HG03060 (cell line): ENCODE data around the gene TLR1.

ENCODE experiments used
- ATAC-seq: cut with Tn5 transposase; IDR thresholded peaks from one replicate; pipeline ENCODE4 v1.9.1; 2021; ENCODE audit warnings: low read depth, moderate number of reproducible peaks; ENCODE audit not compliant: unreplicated experiment

Gene TLR1, protein sequence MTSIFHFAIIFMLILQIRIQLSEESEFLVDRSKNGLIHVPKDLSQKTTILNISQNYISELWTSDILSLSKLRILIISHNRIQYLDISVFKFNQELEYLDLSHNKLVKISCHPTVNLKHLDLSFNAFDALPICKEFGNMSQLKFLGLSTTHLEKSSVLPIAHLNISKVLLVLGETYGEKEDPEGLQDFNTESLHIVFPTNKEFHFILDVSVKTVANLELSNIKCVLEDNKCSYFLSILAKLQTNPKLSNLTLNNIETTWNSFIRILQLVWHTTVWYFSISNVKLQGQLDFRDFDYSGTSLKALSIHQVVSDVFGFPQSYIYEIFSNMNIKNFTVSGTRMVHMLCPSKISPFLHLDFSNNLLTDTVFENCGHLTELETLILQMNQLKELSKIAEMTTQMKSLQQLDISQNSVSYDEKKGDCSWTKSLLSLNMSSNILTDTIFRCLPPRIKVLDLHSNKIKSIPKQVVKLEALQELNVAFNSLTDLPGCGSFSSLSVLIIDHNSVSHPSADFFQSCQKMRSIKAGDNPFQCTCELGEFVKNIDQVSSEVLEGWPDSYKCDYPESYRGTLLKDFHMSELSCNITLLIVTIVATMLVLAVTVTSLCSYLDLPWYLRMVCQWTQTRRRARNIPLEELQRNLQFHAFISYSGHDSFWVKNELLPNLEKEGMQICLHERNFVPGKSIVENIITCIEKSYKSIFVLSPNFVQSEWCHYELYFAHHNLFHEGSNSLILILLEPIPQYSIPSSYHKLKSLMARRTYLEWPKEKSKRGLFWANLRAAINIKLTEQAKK

DNA sequence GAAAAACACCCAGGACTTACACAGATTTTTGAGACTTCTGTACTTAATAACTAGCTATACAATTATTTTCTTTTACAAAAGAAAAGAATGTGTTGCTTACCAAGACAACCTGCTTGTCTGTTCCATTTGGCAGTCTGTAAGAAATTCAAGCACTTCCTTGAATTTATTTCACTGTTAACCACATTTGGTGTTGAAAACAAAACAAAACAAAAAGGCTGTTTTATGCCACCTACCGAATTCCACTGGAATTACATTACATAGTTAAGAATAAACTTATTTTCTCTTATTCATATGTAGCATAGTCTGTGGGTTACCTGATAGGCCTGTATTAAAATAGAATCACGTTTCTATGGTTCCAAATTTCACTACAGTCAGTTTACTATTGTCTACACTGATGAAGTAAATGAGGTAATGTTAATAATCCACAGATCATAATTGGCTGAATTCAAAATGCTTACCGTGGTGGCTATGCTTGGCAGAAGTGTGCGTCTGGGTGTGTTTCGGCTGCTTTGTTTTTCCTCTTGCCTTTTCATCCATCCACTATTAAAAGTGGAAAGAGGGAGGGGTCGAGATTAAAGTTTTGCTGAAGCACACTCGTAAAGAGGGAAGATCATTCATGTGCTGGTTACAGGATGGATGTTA is at the start of gene TLR1:
Gene TLR1, minus strand, starts transcription at position 138 of the 642 bp plus-strand sequence. CDS start 5,960 bp downstream, outside the sequence.
- ATAC-seq, result peak; percentile 24

DNA sequence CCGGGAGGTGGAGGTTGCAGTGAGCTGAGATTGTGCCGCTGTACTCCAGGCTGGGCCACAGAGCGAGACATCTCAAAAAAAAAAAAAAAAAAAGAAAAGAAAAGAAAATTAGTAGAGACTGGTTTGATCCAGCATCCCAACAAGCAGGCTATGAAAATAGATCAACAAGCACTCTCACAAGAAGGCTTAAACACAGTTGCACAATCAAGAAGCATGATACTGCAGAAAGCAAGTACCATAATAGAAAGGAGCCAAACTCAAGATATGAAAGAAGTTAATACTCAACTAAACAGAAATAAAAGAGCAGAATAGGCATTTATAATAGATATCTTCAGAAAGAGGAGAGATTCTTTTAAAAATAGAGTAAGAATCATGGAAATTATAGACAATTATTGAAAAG is 41.4 kb upstream of the TLR1 start:
- no peak for ATAC-seq

DNA sequence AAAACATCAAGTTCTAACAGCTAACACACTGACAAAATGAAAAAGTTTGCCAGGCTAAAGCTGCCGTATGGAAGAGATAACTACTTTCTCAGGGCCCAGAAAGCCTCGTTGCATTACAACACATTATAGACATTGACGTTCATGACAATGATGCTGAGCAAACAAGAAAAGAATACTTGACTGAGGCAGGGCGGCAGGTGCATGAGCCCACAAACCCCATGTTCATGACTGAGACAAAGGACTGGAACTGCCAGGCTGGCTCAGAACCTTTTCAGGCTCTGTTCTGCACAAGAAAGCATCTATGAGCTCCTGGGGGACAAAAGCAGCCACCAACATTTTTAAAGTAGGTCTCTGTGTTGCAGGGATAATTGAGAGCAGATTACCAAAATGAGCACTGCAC is 38.4 kb upstream of the TLR1 start:
- no peak for ATAC-seq

DNA sequence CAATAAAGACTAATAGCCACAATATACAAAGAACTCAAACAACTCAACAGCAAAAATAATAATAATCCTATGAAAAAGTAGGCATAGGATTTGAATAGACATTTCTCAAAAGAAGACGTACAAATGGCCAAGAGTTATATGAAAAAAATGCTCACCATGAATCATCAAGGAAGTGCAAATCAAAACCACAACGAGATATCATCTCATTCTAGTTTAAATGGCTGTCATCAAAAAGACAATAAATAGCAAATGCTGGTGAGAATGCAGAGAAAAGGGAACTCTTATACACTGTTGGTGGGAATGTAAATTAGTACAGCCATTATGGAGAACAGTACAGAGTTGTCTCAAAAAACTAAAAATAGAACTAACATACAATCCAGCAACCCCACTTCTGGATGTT is 33.3 kb upstream of the TLR1 start:
- no peak for ATAC-seq

DNA sequence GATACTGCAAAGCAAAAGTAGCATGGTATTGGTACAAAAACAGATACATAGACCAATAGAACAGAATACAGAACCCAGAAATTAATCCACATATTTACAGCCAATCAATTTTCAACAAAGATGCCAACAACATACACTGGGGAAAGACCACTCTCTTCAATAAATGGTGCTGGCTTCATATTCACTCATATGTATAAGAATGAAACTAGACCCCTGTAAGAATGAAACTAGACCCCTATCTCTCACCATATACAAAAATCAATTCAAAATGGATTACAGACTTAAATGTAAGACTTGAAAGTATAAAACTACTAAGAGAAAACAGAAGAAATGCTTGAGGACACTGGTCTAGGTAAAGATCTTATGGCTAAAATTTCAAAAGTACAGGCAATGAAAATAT is 32.7 kb upstream of the TLR1 start:
- ATAC-seq, result no peak

DNA sequence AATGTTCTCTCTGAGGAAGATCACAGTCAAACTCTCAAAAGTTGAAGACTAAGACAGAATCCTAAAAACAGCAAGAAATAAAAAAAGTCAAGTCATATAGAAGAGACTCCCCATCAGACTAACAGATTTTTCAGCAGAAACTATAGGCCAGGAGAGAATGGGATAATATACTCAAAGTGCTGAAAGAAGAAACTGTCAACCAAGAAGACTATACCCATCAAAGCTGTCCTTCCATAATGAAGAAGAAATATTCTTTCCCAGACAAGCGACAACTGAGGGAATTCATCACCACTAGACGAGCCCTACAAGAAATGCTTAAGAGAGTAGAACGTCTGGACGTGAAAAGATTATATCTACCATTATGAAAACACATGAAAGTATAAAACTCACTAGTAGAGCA is 30.0 kb upstream of the TLR1 start:
- no peak for ATAC-seq

DNA sequence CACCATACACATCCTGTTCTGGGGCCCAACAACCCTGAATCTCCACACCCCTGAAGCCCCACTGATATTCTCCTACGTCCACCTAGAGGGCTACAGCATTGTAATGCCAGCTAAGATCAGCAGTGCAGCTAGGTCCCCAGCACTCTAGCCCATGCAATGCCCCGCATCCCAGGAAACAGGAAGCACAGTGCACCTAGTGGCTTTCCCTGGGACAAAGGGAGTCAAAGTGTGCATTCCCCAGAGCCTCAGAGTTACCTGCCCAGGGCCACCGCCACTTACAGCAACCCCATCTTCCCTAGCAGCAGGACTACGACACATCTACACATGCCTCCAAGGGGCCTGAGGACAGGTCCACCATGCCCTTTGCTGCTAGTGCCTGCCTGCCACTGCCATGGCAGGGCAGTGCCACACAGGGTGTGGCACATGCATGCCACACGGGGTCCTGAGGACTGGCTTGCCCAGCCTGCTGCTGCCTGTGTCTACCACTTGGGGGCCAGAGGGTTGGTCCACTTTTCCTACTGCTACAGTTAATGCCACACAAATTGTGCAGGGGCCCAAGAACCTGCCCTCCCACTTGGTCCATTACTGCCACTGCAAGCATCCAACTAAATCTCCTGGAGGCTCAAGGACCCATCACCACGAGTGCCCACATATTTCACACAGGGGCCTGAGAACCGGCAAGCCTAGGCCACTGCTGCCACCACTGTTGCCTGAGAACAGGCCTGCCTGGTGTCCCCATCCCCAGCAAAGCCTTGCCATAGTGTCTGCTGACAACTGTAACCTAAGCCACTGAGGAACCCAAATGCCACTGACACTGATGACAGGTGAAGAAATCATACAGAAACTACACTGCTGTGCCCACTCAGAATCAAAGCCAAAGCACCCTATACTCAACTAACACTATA is 28.3 kb upstream of the TLR1 start:
- no peak for ATAC-seq

DNA sequence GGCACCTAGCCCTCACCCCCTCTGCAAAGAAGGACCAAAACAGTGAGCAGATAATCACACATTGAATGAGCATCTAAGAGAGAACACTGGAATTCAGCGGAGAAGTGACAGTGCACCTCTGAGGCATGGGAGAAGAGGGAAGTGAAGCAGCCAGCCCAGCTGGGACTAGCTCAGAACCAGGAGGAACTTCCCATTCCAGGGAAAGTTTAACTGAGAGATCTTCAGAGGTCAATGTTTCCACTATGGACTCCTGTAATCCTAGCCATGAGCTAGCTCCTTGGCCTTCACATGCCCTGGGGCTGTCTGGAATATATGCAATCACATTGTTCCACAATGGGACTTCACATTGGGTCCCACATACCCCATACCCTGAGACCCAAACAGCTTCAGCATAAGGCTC is 27.6 kb upstream of the TLR1 start:
- ATAC-seq, result no peak

DNA sequence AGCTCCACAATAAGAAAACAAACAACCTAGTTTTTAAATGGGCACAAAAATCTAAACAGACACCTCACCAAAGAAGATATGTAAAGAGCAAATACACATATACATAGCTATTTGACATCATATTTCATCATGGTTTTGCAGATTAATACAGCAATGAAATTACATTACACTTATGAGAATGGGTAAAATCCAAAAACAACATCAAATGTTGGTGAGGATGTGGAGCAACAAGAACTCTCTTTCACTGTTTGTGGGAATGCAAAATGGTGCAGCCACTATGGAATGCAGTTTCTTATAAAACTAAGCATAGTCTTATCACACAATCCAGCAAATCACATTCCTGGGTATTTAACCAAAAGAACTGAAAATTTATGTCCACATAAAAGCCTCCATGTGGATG is 27.1 kb upstream of the TLR1 start:
- ATAC-seq, result no peak

DNA sequence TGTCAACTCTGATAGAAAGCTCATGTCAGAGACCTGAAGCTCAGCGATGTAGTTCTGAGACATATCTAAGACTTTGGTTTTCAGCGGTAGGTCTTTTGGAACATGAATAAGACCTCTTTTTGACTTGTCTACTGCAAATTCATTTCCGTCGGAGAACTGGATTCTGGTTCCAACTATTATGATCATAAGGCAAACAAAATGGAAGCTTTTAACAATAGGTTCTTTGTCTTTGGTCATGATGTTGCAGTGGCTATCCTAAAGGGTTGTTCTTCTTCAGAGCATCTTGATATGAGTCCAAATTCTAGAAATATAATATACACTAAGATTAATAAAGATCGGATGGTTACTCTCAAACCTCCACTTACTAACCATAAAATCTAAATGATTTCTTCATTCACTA is 24.6 kb upstream of the TLR1 start:
- ATAC-seq, result no peak

DNA sequence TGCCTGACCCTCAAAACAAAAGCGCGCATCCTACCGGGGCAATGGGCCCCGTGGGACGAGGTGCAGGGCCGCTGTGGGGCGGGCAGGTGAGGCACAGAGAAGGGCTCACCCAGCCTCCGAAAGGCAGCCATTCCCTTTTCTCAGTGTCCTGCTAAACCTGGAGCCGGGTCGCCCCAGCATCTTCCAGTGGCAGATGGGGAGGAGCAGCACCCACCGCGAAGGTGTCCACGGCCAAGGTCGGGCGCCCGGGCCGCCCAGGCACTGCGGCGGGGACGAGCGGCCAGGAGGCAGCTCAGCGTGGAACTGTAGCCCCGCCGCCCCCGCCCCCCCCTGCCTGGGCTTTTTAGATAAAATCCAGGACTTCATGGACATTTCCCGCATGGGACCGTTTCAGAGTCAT is 19.2 kb upstream of the TLR1 start:
- ATAC-seq, result no peak

DNA sequence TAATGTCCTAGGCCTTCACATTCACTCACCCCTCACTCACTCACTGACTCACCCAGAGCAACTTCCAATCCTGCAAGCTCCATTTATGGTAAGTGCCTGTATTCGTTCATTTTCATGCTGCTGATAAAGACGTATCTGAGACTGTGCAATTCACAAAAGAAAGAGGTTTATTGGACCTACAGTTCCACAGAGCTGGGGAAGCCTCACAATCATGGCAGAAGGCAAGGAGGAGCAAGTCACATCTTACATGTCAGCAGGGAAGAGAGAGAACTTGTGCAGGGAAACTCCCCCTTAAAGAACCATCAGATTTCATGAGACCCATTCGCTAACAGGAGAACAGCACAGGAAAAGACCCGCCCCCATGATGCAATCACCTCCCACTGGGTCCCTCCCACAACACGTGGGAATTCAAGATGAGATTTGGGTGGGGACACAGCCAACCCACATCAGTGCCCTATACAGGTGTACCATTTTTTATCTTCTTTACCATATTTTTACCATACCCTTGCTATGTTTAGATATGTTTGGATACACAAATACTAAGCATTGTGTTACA is 18.2 kb upstream of the TLR1 start:
- no peak for ATAC-seq

DNA sequence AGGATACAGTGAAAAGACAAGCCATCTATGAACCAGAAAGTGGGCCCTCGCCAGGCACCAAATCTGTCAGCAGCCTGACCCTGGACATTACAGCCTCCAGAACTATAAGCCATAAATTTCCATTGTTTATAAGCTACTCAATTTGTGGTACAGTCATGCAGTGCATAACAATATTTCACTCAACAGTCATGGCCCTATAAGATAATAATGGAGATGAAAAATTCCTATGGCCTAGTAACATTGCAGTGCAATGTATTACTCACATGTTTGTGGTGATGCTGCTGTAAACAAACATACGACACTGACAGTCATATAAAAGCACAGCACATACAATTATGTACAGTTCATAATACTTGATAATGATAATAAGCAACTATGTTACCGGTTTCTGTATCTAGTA is 17.1 kb upstream of the TLR1 start:
- ATAC-seq, result no peak

DNA sequence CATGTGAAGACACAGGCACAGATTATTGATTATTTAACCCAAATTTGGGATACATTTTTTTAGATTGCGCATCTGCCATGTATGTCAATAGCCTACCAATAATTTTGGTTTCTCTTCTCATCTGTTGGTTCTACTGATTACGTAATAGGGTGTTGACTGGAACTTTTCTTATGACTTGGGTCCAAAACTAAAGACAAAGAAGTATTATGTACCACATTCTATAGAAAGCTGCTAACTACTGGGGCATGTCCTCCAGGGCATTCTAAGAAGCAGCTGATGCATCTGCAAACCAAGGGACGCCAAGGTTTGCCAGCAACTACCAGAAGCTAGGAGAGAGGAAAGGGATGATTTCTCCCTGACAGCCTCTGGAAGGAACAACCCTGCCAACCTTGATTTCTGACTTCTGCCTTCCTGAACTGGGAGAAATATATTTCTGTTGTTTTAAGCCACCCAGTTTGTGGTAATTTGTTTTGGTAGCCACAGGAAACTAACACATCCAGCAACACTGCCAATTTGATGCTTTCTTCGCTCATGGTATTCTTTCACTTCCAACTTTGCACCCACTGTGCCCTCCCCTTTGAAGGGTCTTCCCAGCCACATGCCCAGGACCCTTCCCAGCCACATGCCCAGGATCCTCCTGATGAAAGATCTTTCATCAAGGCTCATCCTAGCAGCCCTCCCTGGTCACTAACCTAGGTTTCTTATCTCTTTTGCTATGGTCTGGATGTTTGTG is 15.9 kb upstream of the TLR1 start:
- ATAC-seq, result no peak

DNA sequence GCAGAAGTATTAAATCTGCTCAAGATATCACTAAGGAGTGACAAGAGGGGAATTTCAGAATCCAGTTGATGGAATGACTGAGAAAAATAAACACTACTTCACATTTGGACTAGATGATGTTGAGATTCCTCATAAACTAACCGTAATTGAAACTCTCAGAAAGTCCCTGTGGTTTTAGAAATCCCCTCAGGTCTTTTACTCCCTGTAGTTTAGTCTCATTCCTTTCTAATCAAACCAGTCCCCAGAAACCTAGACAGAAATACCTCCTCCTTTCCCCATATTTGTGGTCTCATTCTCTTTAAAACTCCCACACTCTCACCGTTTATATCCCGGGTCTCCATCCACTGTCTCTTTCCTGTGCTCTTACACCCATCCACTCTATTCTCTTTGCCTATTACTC is 15.0 kb upstream of the TLR1 start:
- no peak for ATAC-seq

DNA sequence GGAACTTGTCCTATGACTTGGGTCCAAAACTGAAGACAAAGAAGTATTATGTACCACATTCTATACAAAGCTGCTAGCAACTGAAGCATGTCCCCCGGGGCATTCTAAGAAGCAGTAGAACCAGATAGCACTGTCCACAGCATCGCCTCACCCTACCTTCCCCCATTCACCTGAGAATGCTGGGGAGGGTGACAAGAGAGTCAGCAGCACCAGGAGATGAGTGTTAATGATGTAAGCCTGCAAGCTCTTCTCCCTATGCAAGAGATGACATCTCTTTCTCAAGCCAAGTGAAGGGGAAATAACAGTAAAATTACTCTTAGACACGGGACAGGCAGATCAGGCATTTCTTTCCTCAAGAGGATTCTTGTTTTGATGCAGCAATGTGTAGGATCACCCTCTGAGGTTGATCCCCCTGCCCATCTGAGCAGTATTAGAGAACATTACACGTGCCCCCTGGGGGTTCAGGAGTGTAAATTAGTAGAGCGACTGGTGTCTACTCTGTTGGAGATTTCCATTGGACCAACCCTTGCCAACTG is 13.9 kb upstream of the TLR1 start:
- peak; percentile 62 for ATAC-seq

DNA sequence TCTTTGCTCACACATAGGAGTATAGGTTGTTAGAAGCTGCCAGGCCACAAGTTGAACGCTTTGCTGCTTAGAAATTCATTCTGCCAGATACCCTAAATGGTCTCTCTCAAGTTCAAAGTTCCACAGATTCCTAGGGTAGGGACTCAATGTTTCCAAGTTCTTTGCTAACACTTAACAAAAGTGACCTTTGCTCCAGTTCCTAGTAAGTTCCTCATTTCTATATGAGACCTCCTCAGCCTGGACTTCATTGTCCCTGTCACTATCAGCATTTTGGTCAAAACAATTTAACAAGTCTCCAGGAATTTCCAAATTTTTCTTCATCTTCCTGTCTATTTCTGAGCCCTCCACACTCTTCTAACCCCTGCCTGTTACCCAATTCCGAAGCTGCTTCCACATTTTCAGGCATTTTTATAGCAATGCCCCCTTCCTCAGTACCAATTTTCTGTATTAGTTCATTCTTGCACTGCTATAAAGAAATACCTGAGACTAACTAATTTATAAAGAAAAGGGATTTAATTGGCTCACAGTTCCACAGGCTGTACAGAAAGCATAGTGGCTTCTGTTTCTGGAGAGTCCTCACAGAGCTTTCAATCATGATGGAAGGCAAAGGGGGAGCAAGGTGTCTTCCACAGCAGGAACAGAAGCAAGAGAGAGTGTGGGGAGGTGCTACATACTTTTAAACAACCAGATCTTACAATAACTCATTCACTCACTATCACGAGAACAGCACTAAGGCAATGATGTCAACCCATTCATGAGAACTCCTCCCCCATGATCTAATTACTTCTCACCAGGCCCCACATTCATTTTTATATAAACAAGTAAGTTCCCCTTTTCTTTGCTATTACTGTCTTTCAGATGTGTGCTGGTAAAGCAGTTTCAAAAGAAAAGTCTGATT is 11.5 kb upstream of the TLR1 start:
- ATAC-seq, result no peak

DNA sequence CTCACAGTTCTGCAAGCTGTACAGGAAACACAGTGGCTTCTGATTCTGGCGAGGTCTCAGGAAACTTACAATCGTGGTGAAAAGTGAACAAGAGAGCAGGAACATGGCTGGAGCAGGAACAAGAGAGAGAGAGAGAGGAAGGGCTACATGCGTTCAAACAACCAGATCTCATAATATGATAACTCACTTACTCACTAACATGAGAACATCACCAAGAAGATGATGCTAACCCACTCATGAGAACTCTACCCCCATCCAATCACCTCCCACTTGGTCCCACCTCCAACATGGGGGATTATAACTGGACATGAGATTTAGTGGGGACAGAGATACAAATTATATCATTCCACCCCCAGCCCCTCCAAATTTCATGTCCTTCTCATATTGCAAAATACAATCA is 9.8 kb upstream of the TLR1 start:
- no peak for ATAC-seq
